ENCODE results near the gene MT1E.
A peak's percentile ranks its signal among the peaks of the same experiment; 100 is the strongest.

Gene MT1E

GRCh38 chr16:56607109-56607618 lies 18.4 kb upstream of the MT1E start:
- Histone ChIP-seq H3K9ac (ENCODE audit: low read depth, low read length) (no peak overlapping the region), H3K27me3 (ENCODE audit: control insufficient read depth, insufficient read depth, low read length) (peaks cover 74% of the 10 kb centered on the region), H3K4me3 (ENCODE audit: low read depth, low read length) (no peak overlapping the region), H3K9me3 (ENCODE audit: control insufficient read depth, insufficient read depth, low read length) (no peaks in the 10 kb centered on the region), H3K36me3 (ENCODE audit: control insufficient read depth, insufficient read depth, low read length) (no peaks in the 10 kb centered on the region), H3K27ac (ENCODE audit: low read depth, low read length) (no peak overlapping the region), H3K4me1 (ENCODE audit: control insufficient read depth, insufficient read depth, low read length) (peaks cover 32% of the 10 kb centered on the region)

GRCh38 chr16:56607675-56608042 lies 17.9 kb upstream of the MT1E start:
- H3K36me3 ChIP-seq (ENCODE audit: control insufficient read depth, insufficient read depth, low read length), result no peaks in the 10 kb centered on the region
- H3K27me3 ChIP-seq (ENCODE audit: control insufficient read depth, insufficient read depth, low read length), result peaks cover 77% of the 10 kb centered on the region
- no peak overlapping the region for H3K27ac ChIP-seq (ENCODE audit: low read depth, low read length)
- H3K9me3 ChIP-seq (ENCODE audit: control insufficient read depth, insufficient read depth, low read length), result no peaks in the 10 kb centered on the region
- no peak overlapping the region for H3K9ac ChIP-seq (ENCODE audit: low read depth, low read length)
- 0 out of 2 replicates have a peak overlapping the region, but pooled peaks have one; percentile 65 for H3K4me3 ChIP-seq (ENCODE audit: low read depth, low read length)
- peaks cover 32% of the 10 kb centered on the region for H3K4me1 ChIP-seq (ENCODE audit: control insufficient read depth, insufficient read depth, low read length)

- no peak within 1 kb of the TSS for H3K27ac ChIP-seq (ENCODE audit: low read depth, low read length)
- no peaks in the 10 kb centered on the region for H3K9me3 ChIP-seq (ENCODE audit: control insufficient read depth, insufficient read depth, low read length)
- H3K9ac ChIP-seq (ENCODE audit: low read depth, low read length), result no peak within 1 kb of the TSS; the same call in 1 of the 2 replicates
- H3K4me3 ChIP-seq (ENCODE audit: low read depth, low read length), result peak within 1 kb of the TSS; percentile 65
- H3K36me3 ChIP-seq (ENCODE audit: control insufficient read depth, insufficient read depth, low read length), result no peaks in the 10 kb centered on the region
- peaks cover 79% of the 10 kb centered on the region for H3K27me3 ChIP-seq (ENCODE audit: control insufficient read depth, insufficient read depth, low read length)
- H3K4me1 ChIP-seq (ENCODE audit: control insufficient read depth, insufficient read depth, low read length), result peaks cover 32% of the 10 kb centered on the region
Observed at GRCh38 chr16:56608043-56608875, 17.3 kb upstream of the MT1E start, which contains the start of gene MT2A. MT2A (plus strand) TSS chr16:56608584; CDS start chr16:56608656, 72 bp downstream.

DNA sequence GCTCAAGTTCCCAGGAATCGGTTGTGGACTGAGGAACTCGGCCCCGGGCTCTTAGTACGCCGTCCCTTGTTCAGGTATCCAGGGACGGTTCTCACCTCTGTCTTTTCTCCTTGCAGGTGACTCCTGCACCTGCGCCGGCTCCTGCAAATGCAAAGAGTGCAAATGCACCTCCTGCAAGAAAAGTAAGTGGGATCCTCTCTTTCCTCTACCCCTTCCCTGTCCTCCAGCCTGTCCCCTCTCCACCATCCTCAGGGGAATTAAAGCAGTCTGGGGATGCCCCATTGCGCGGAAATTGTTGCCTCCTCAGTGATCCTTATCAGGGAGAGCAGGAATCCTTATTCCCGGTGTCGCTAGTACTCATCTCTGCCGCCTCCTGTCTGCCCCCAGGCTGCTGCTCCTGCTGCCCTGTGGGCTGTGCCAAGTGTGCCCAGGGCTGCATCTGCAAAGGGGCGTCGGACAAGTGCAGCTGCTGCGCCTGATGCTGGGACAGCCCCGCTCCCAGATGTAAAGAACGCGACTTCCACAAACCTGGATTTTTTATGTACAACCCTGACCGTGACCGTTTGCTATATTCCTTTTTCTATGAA lies 16.6 kb upstream of the MT1E start:
- peaks cover 32% of the 10 kb centered on the region for H3K4me1 ChIP-seq (ENCODE audit: control insufficient read depth, insufficient read depth, low read length)

DNA sequence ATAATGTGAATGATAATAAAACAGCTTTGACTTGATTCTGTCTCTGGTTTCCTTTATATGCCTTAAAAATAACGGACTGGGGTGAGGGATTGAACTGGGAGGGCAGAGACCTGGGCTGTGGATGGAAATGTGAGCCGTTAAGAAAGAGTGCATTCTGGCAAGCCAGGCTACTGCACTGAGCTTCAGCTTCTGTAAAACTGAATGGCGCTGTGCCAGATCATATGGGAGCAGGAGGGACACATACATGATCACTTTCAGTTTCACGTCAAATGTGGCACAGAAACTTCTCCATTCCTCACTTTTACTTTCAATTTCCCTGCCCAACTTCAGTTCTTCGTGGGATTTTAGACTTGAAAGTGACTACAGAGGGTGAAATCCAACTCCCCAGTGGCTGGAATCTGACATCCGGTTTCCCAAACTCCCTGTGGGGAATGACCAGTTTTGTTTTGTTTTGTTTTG lies 16.1 kb upstream of the MT1E start:
- no peaks in the 10 kb centered on the region for H3K9me3 ChIP-seq (ENCODE audit: control insufficient read depth, insufficient read depth, low read length)
- no peaks in the 10 kb centered on the region for H3K36me3 ChIP-seq (ENCODE audit: control insufficient read depth, insufficient read depth, low read length)
- H3K27me3 ChIP-seq (ENCODE audit: control insufficient read depth, insufficient read depth, low read length), result peaks cover 92% of the 10 kb centered on the region
- peak overlapping the region; percentile 65; the same call in 1 of the 2 replicates for H3K4me3 ChIP-seq (ENCODE audit: low read depth, low read length)
- H3K9ac ChIP-seq (ENCODE audit: low read depth, low read length), result no peak overlapping the region
- H3K27ac ChIP-seq (ENCODE audit: low read depth, low read length), result no peak overlapping the region
- H3K4me1 ChIP-seq (ENCODE audit: control insufficient read depth, insufficient read depth, low read length), result peaks cover 32% of the 10 kb centered on the region

More for the DNA sequence above, 16.6 kb upstream of the MT1E start:
- Histone ChIP-seq H3K9ac (ENCODE audit: low read depth, low read length) (no peak overlapping the region), H3K27ac (ENCODE audit: low read depth, low read length) (no peak overlapping the region), H3K27me3 (ENCODE audit: control insufficient read depth, insufficient read depth, low read length) (peaks cover 86% of the 10 kb centered on the region), H3K36me3 (ENCODE audit: control insufficient read depth, insufficient read depth, low read length) (no peaks in the 10 kb centered on the region), H3K9me3 (ENCODE audit: control insufficient read depth, insufficient read depth, low read length) (no peaks in the 10 kb centered on the region), H3K4me3 (ENCODE audit: low read depth, low read length) (peak overlapping the region; percentile 65)

GRCh38 chr16:56610017-56610608 lies 15.5 kb upstream of the MT1E start:
- Histone ChIP-seq H3K4me3 (ENCODE audit: low read depth, low read length) (no peak overlapping the region), H3K36me3 (ENCODE audit: control insufficient read depth, insufficient read depth, low read length) (no peaks in the 10 kb centered on the region), H3K9ac (ENCODE audit: low read depth, low read length) (no peak overlapping the region), H3K4me1 (ENCODE audit: control insufficient read depth, insufficient read depth, low read length) (peaks cover 32% of the 10 kb centered on the region), H3K27ac (ENCODE audit: low read depth, low read length) (peak overlapping the region; percentile 4), H3K27me3 (ENCODE audit: control insufficient read depth, insufficient read depth, low read length) (peaks cover 94% of the 10 kb centered on the region), H3K9me3 (ENCODE audit: control insufficient read depth, insufficient read depth, low read length) (no peaks in the 10 kb centered on the region)

- Histone ChIP-seq H3K9me3 (ENCODE audit: control insufficient read depth, insufficient read depth, low read length) (no peaks in the 10 kb centered on the region), H3K4me1 (ENCODE audit: control insufficient read depth, insufficient read depth, low read length) (peaks cover 32% of the 10 kb centered on the region), H3K4me3 (ENCODE audit: low read depth, low read length) (no peak overlapping the region), H3K27me3 (ENCODE audit: control insufficient read depth, insufficient read depth, low read length) (peaks cover 95% of the 10 kb centered on the region), H3K27ac (ENCODE audit: low read depth, low read length) (no peak overlapping the region), H3K36me3 (ENCODE audit: control insufficient read depth, insufficient read depth, low read length) (no peaks in the 10 kb centered on the region), H3K9ac (ENCODE audit: low read depth, low read length) (no peak overlapping the region)
Observed at GRCh38 chr16:56610609-56611111, 14.9 kb upstream of the MT1E start.

GRCh38 chr16:56611281-56611833 lies 14.2 kb upstream of the MT1E start:
- no peaks in the 10 kb centered on the region for H3K36me3 ChIP-seq (ENCODE audit: control insufficient read depth, insufficient read depth, low read length)
- no peaks in the 10 kb centered on the region for H3K9me3 ChIP-seq (ENCODE audit: control insufficient read depth, insufficient read depth, low read length)
- H3K4me3 ChIP-seq (ENCODE audit: low read depth, low read length), result no peak overlapping the region
- peaks cover 95% of the 10 kb centered on the region for H3K27me3 ChIP-seq (ENCODE audit: control insufficient read depth, insufficient read depth, low read length)
- no peak overlapping the region for H3K27ac ChIP-seq (ENCODE audit: low read depth, low read length)
- H3K4me1 ChIP-seq (ENCODE audit: control insufficient read depth, insufficient read depth, low read length), result peaks cover 32% of the 10 kb centered on the region
- H3K9ac ChIP-seq (ENCODE audit: low read depth, low read length), result no peak overlapping the region

DNA sequence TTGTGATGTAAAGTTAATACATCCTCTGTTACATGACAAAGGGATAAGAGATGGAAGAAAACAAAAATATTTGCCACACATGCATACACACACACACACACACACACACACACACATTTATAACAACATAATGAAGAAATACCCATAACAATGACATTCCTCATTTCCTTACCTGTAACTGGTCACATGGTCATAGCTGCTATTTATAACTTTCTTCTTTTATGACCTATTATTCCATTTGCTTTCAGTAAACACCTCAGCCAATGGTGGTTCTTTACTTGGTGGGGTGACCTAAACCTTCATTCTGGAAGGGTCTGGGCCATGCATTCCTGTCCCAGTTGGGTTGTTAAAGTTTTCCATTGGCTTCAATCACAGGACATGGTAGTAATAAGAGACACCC lies 11.9 kb upstream of the MT1E start:
- Histone ChIP-seq H3K27ac (ENCODE audit: low read depth, low read length) (no peak overlapping the region), H3K36me3 (ENCODE audit: control insufficient read depth, insufficient read depth, low read length) (no peaks in the 10 kb centered on the region), H3K4me3 (ENCODE audit: low read depth, low read length) (no peak overlapping the region), H3K9me3 (ENCODE audit: control insufficient read depth, insufficient read depth, low read length) (no peaks in the 10 kb centered on the region), H3K4me1 (ENCODE audit: control insufficient read depth, insufficient read depth, low read length) (peaks cover 31% of the 10 kb centered on the region), H3K9ac (ENCODE audit: low read depth, low read length) (no peak overlapping the region), H3K27me3 (ENCODE audit: control insufficient read depth, insufficient read depth, low read length) (peaks cover 95% of the 10 kb centered on the region)

- H3K4me3 ChIP-seq (ENCODE audit: low read depth, low read length), result no peak overlapping the region
- H3K27me3 ChIP-seq (ENCODE audit: control insufficient read depth, insufficient read depth, low read length), result peaks cover 95% of the 10 kb centered on the region
- H3K9ac ChIP-seq (ENCODE audit: low read depth, low read length), result no peak overlapping the region
- H3K27ac ChIP-seq (ENCODE audit: low read depth, low read length), result no peak overlapping the region
- H3K36me3 ChIP-seq (ENCODE audit: control insufficient read depth, insufficient read depth, low read length), result no peaks in the 10 kb centered on the region
- peaks cover 22% of the 10 kb centered on the region for H3K4me1 ChIP-seq (ENCODE audit: control insufficient read depth, insufficient read depth, low read length)
- no peaks in the 10 kb centered on the region for H3K9me3 ChIP-seq (ENCODE audit: control insufficient read depth, insufficient read depth, low read length)
Observed at GRCh38 chr16:56614549-56614991, 11.0 kb upstream of the MT1E start.
